Measurements from ENCODE around the gene TRHDE. TPM values are rescaled to one million over a fixed set of nuclear protein-coding genes. Genes with fewer than 3 reads are reported as not detected.

TRHDE gene
- total RNA-seq, 3 donors from 2014 or later, result 0.98 to 43.2 (median 2.2) TPM

GRCh38 chr12:72546106-72546505 lies 273.9 kb downstream of the TRHDE start:
- Histone ChIP-seq H3K9me3 (no peaks in the 10 kb centered on the region), H3K4me1 (no peaks in the 10 kb centered on the region), H3K27me3 (no peaks in the 10 kb centered on the region), H3K27ac (no peak overlapping the region), H3K36me3 (no peaks in the 10 kb centered on the region), H3K4me3 (no peak overlapping the region)
- no peak for DNase-seq (ENCODE audit: low spot score in 2 of 2)
- intact Hi-C loops (cut with DNase I; ENCODE audit: low total_unique reads), result no loop called here
- no peak for TF ChIP-seq POLR2A (IDR thresholded peaks at IDR 0.05)
- no peak for TF ChIP-seq CTCF (IDR thresholded peaks at IDR 0.05)
- no peak for TF ChIP-seq POLR2AphosphoS5 (IDR thresholded peaks at IDR 0.05)

GRCh38 chr12:72547573-72547972 lies 275.4 kb downstream of the TRHDE start:
- no peak overlapping the region for H3K27ac ChIP-seq
- no peaks in the 10 kb centered on the region for H3K36me3 ChIP-seq
- TF ChIP-seq POLR2AphosphoS5 (IDR thresholded peaks at IDR 0.05) (no peak), CTCF (IDR thresholded peaks at IDR 0.05) (no peak)
- intact Hi-C loops (cut with DNase I; ENCODE audit: low total_unique reads), result no loop called here
- no peaks in the 10 kb centered on the region for H3K27me3 ChIP-seq
- H3K4me1 ChIP-seq, result no peaks in the 10 kb centered on the region
- no peaks in the 10 kb centered on the region for H3K9me3 ChIP-seq
- no peak for DNase-seq (ENCODE audit: low spot score in 2 of 2)
- no peak overlapping the region for H3K4me3 ChIP-seq

- Histone ChIP-seq H3K4me3 (no peak overlapping the region), H3K27me3 (no peaks in the 10 kb centered on the region), H3K36me3 (no peaks in the 10 kb centered on the region), H3K9me3 (no peaks in the 10 kb centered on the region), H3K4me1 (no peaks in the 10 kb centered on the region), H3K27ac (no peak overlapping the region)
- no peak for DNase-seq (ENCODE audit: low spot score in 2 of 2)
- no peak for TF ChIP-seq CTCF (IDR thresholded peaks at IDR 0.05)
- TF ChIP-seq POLR2A (IDR thresholded peaks at IDR 0.05), result no peak
- TF ChIP-seq POLR2AphosphoS5 (IDR thresholded peaks at IDR 0.05), result no peak
- intact Hi-C loops (cut with DNase I; ENCODE audit: low total_unique reads), result no loop called here
These were observed 277.0 kb downstream of the TRHDE start for GRCh38 chr12:72549184-72549583.

- Histone ChIP-seq H3K36me3 (no peaks in the 10 kb centered on the region), H3K27me3 (no peaks in the 10 kb centered on the region), H3K4me3 (no peak overlapping the region), H3K4me1 (no peaks in the 10 kb centered on the region), H3K9me3 (no peaks in the 10 kb centered on the region), H3K27ac (no peak overlapping the region)
- no peak for TF ChIP-seq POLR2A (IDR thresholded peaks at IDR 0.05)
- no peak for TF ChIP-seq POLR2AphosphoS5 (IDR thresholded peaks at IDR 0.05)
- TF ChIP-seq CTCF (IDR thresholded peaks at IDR 0.05), result no peak
- no peak for DNase-seq (ENCODE audit: low spot score in 2 of 2)
- intact Hi-C loops (cut with DNase I; ENCODE audit: low total_unique reads), result no loop called here
These were observed 288.0 kb downstream of the TRHDE start for GRCh38 chr12:72560003-72560769.

GRCh38 chr12:72570601-72571000 lies 298.4 kb downstream of the TRHDE start:
- no peaks in the 10 kb centered on the region for H3K36me3 ChIP-seq
- no peak for DNase-seq (ENCODE audit: low spot score in 2 of 2)
- TF ChIP-seq POLR2A (IDR thresholded peaks at IDR 0.05) (no peak), POLR2AphosphoS5 (IDR thresholded peaks at IDR 0.05) (no peak), CTCF (IDR thresholded peaks at IDR 0.05) (no peak)
- no peaks in the 10 kb centered on the region for H3K9me3 ChIP-seq
- intact Hi-C loops (cut with DNase I; ENCODE audit: low total_unique reads), result no loop called here
- no peaks in the 10 kb centered on the region for H3K27me3 ChIP-seq
- no peaks in the 10 kb centered on the region for H3K4me1 ChIP-seq
- no peak overlapping the region for H3K4me3 ChIP-seq
- H3K27ac ChIP-seq, result no peak overlapping the region

All from breast epithelium (tissue), 4 donors.